Measurements from ENCODE around the gene CCNYL1. TPM values are rescaled to one million over a fixed set of nuclear protein-coding genes. Genes with fewer than 3 reads are reported as not detected.

The CCNYL1 gene
- polyA plus RNA-seq, 2 donors = 12.2 to 14.6 TPM

GRCh38 chr2:207791579-207792243 lies 80.3 kb downstream of the CCNYL1 start:
- WGBS, 2 donors = 31 to 37% methylated on average over 6 of the region's 6 CpGs
- Histone ChIP-seq H3K9me3 (ENCODE audit: control insufficient read depth in 2 of 2, insufficient read depth in 1 of 2, low read depth in 1 of 2, low read length in 1 of 2) (no peaks in the 10 kb centered on the region), H3K4me3 (ENCODE audit: low read depth in 1 of 2, low read length in 2 of 2) (no peak overlapping the region), H3K27me3 (ENCODE audit: control insufficient read depth in 1 of 2, insufficient read depth in 2 of 2, low read length in 2 of 2) (no peaks in the 10 kb centered on the region), H3K27ac (ENCODE audit: low read depth in 2 of 2, low read length in 1 of 2) (peak overlapping the region; percentile 22 to 40), H3K36me3 (ENCODE audit: control insufficient read depth in 2 of 2, insufficient read depth in 2 of 2, low read length in 1 of 2) (no peaks in the 10 kb centered on the region), H3K4me1 (ENCODE audit: control insufficient read depth in 2 of 2, insufficient read depth in 2 of 2, low read length in 1 of 2) (peaks cover 2 to 15% of the 10 kb centered on the region in 2 donors)

- Histone ChIP-seq H3K27ac (ENCODE audit: low read depth in 2 of 2, low read length in 1 of 2) (peak overlapping the region in 1 of 2 donors; percentile 77), H3K4me1 (ENCODE audit: control insufficient read depth in 2 of 2, insufficient read depth in 2 of 2, low read length in 1 of 2) (peaks cover 2 to 20% of the 10 kb centered on the region in 2 donors)
These were observed 80.9 kb downstream of the CCNYL1 start for GRCh38 chr2:207792244-207792785.

GRCh38 chr2:207796585-207797350 lies 85.3 kb downstream of the CCNYL1 start:
- Histone ChIP-seq H3K36me3 (ENCODE audit: control insufficient read depth in 2 of 2, insufficient read depth in 2 of 2, low read length in 1 of 2) (no peaks in the 10 kb centered on the region), H3K4me3 (ENCODE audit: low read depth in 1 of 2, low read length in 2 of 2) (no peak overlapping the region), H3K27me3 (ENCODE audit: control insufficient read depth in 1 of 2, insufficient read depth in 2 of 2, low read length in 2 of 2) (no peaks in the 10 kb centered on the region), H3K4me1 (ENCODE audit: control insufficient read depth in 2 of 2, insufficient read depth in 2 of 2, low read length in 1 of 2) (peaks cover 2 to 12% of the 10 kb centered on the region in 2 donors), H3K9me3 (ENCODE audit: control insufficient read depth in 2 of 2, insufficient read depth in 1 of 2, low read depth in 1 of 2, low read length in 1 of 2) (no peaks in the 10 kb centered on the region), H3K27ac (ENCODE audit: low read depth in 2 of 2, low read length in 1 of 2) (no peak overlapping the region)
- 52 to 57% methylated on average over 8 of the region's 8 CpGs for WGBS, 2 donors

More at GRCh38 chr2:207792244-207792785, 80.9 kb downstream of the CCNYL1 start:
- H3K27me3 ChIP-seq (ENCODE audit: control insufficient read depth in 1 of 2, insufficient read depth in 2 of 2, low read length in 2 of 2) = no peaks in the 10 kb centered on the region
- H3K4me3 ChIP-seq (ENCODE audit: low read depth in 1 of 2, low read length in 2 of 2) = no peak overlapping the region
- H3K9me3 ChIP-seq (ENCODE audit: control insufficient read depth in 2 of 2, insufficient read depth in 1 of 2, low read depth in 1 of 2, low read length in 1 of 2) = no peaks in the 10 kb centered on the region
- WGBS, 2 donors = 43 to 50% methylated on average over 6 of the region's 6 CpGs
- no peaks in the 10 kb centered on the region for H3K36me3 ChIP-seq (ENCODE audit: control insufficient read depth in 2 of 2, insufficient read depth in 2 of 2, low read length in 1 of 2)

GRCh38 chr2:207801259-207801658 lies 89.8 kb downstream of the CCNYL1 start:
- no peaks in the 10 kb centered on the region for H3K36me3 ChIP-seq (ENCODE audit: control insufficient read depth in 2 of 2, insufficient read depth in 2 of 2, low read length in 1 of 2)
- H3K4me1 ChIP-seq (ENCODE audit: control insufficient read depth in 2 of 2, insufficient read depth in 2 of 2, low read length in 1 of 2) = peaks cover 0 to 11% of the 10 kb centered on the region in 2 donors
- no peaks in the 10 kb centered on the region for H3K9me3 ChIP-seq (ENCODE audit: control insufficient read depth in 2 of 2, insufficient read depth in 1 of 2, low read depth in 1 of 2, low read length in 1 of 2)
- H3K27ac ChIP-seq (ENCODE audit: low read depth in 2 of 2, low read length in 1 of 2) = no peak overlapping the region
- H3K27me3 ChIP-seq (ENCODE audit: control insufficient read depth in 1 of 2, insufficient read depth in 2 of 2, low read length in 2 of 2) = no peaks in the 10 kb centered on the region
- 32 to 34% methylated on average over 3 of the region's 3 CpGs for WGBS, 2 donors
- no peak overlapping the region for H3K4me3 ChIP-seq (ENCODE audit: low read depth in 1 of 2, low read length in 2 of 2)

- H3K4me1 ChIP-seq (ENCODE audit: control insufficient read depth in 2 of 2, insufficient read depth in 2 of 2, low read length in 1 of 2) = peaks cover 0 to 2% of the 10 kb centered on the region in 2 donors
- no peaks in the 10 kb centered on the region for H3K27me3 ChIP-seq (ENCODE audit: control insufficient read depth in 1 of 2, insufficient read depth in 2 of 2, low read length in 2 of 2)
- WGBS, 2 donors = 73 to 76% methylated on average over 6 of the region's 6 CpGs
- H3K9me3 ChIP-seq (ENCODE audit: control insufficient read depth in 2 of 2, insufficient read depth in 1 of 2, low read depth in 1 of 2, low read length in 1 of 2) = no peaks in the 10 kb centered on the region
- no peak overlapping the region for H3K27ac ChIP-seq (ENCODE audit: low read depth in 2 of 2, low read length in 1 of 2)
- no peaks in the 10 kb centered on the region for H3K36me3 ChIP-seq (ENCODE audit: control insufficient read depth in 2 of 2, insufficient read depth in 2 of 2, low read length in 1 of 2)
- no peak overlapping the region for H3K4me3 ChIP-seq (ENCODE audit: low read depth in 1 of 2, low read length in 2 of 2)
These were observed 91.2 kb downstream of the CCNYL1 start for GRCh38 chr2:207802650-207803049.

Other genes starting within 250 kb of the CCNYL1 start
- gene CREB1, start 181.7 kb upstream of the CCNYL1 start, polyA plus RNA-seq = 1 to 10 TPM; 5.3 to 6.2 TPM
- 1 to 10 TPM; 6.6 to 7.7 TPM for gene METTL21A, start 86.2 kb upstream of the CCNYL1 start, polyA plus RNA-seq
- 1 to 10 TPM; 1.8 to 3.0 TPM for gene FZD5, start 58.3 kb downstream of the CCNYL1 start, polyA plus RNA-seq

All from esophagus (tissue), 2 donors.